WTC11 (cell line): ENCODE results near the gene MPZL3. TPM values are rescaled to one million over a fixed set of nuclear protein-coding genes. Genes with fewer than 3 reads are reported as not detected.

Experiments
- ATAC-seq: fragments of 200-7000 bp; cut with Tn5 transposase; 2 replicates; pipeline ENCODE4 v1.10.0; 2021; ENCODE audit warnings: mild to moderate bottlenecking, moderate library complexity
- CTCF ChIA-PET: fragments of 300-600 bp; sonication (Branson Sonifier 250); formaldehyde crosslinking; loops from one replicate; lab custom pipeline; 2021; ENCODE audit warnings: antibody characterized with exemption; lab: Charles Lee
- POLR2A ChIA-PET: fragments of 350-600 bp; sonication (Branson Sonifier 250); formaldehyde crosslinking; loops from one replicate; lab custom pipeline; 2021; ENCODE audit warnings: antibody characterized with exemption; lab: Charles Lee
- DNase-seq: peaks from one replicate; pipeline ENCODE4 v3.0.0; 2021; ENCODE audit warnings: low spot score
- H3K27ac Mint-ChIP-seq: 2 replicates; pipeline ENCODE4 v1.8.0; 2021; ENCODE audit warnings: mixed read lengths
- H3K27me3 Mint-ChIP-seq: 2 replicates; pipeline ENCODE4 v1.8.0; 2021; ENCODE audit warnings: low read depth, mild to moderate bottlenecking, moderate library complexity, mixed read lengths
- H3K36me3 Mint-ChIP-seq: 2 replicates; pipeline ENCODE4 v1.8.0; 2021; ENCODE audit warnings: mixed read lengths
- H3K4me1 Mint-ChIP-seq: 2 replicates; pipeline ENCODE4 v1.8.0; 2022; ENCODE audit warnings: mixed read lengths
- H3K4me3 Mint-ChIP-seq: 2 replicates; pipeline ENCODE4 v1.8.0; 2021; ENCODE audit warnings: mild to moderate bottlenecking, moderate library complexity, mixed read lengths
- H3K9me3 Mint-ChIP-seq: 2 replicates; pipeline ENCODE4 v1.8.0; 2021; ENCODE audit warnings: mixed read lengths
- CTCF ChIP-seq: fragments of 200-600 bp; IDR thresholded peaks from 2 replicates; pipeline ENCODE4 v1.8.0; 2022; ENCODE audit warnings: antibody characterized with exemption
- E2F1 ChIP-seq: sonication (generic); formaldehyde crosslinking; IDR thresholded peaks from 2 replicates; pipeline ENCODE4 v1.8.0; 2022; ENCODE audit warnings: mild to moderate bottlenecking, missing genetic modification reagents
- EMX1 ChIP-seq: fragments of 250-450 bp; sonication (Bioruptor Pico); IDR thresholded peaks from 2 replicates; pipeline ENCODE4 v1.8.0; 2021; ENCODE audit warnings: mild to moderate bottlenecking
- ESRRA ChIP-seq: sonication (generic); formaldehyde crosslinking; IDR thresholded peaks from 2 replicates; pipeline ENCODE4 v1.8.1; 2022; ENCODE audit warnings: mild to moderate bottlenecking, missing genetic modification reagents, borderline replicate concordance
- GABPB1 ChIP-seq: sonication (generic); formaldehyde crosslinking; IDR thresholded peaks from 2 replicates; pipeline ENCODE4 v1.8.1; 2023; ENCODE audit warnings: mild to moderate bottlenecking, missing genetic modification reagents
- HMGXB4 ChIP-seq: sonication (generic); formaldehyde crosslinking; IDR thresholded peaks from 2 replicates; pipeline ENCODE4 v1.8.1; 2023; ENCODE audit warnings: mild to moderate bottlenecking, moderate library complexity, missing genetic modification reagents
- NFATC4 ChIP-seq: fragments of 250-450 bp; sonication (Bioruptor Pico); IDR thresholded peaks from 2 replicates; pipeline ENCODE4 v1.9.0; 2021; ENCODE audit warnings: mild to moderate bottlenecking
- OVOL2 ChIP-seq: fragments of 250-450 bp; sonication (Bioruptor Pico); IDR thresholded peaks from 2 replicates; pipeline ENCODE4 v1.9.0; 2021; ENCODE audit warnings: mild to moderate bottlenecking, borderline replicate concordance
- PREB ChIP-seq: sonication (generic); formaldehyde crosslinking; IDR thresholded peaks from 2 replicates; pipeline ENCODE4 v1.8.1; 2022; ENCODE audit warnings: mild to moderate bottlenecking, missing genetic modification reagents, moderate library complexity, borderline replicate concordance
- RORB ChIP-seq: fragments of 250-450 bp; sonication (Bioruptor Pico); IDR thresholded peaks from 2 replicates; pipeline ENCODE4 v1.9.0; 2021; ENCODE audit warnings: mild to moderate bottlenecking
- SMAD4 ChIP-seq: sonication (generic); formaldehyde crosslinking; IDR thresholded peaks from 2 replicates; pipeline ENCODE4 v1.8.0; 2022; ENCODE audit warnings: mild to moderate bottlenecking, missing genetic modification reagents
- SOX15 ChIP-seq: fragments of 250-450 bp; sonication (Bioruptor Pico); IDR thresholded peaks from 2 replicates; pipeline ENCODE4 v1.9.0; 2021; ENCODE audit warnings: mild to moderate bottlenecking
- STAT6 ChIP-seq: sonication (generic); formaldehyde crosslinking; conservative IDR thresholded peaks from 2 replicates; pipeline ENCODE4 v1.8.1; 2023; ENCODE audit warnings: mild to moderate bottlenecking, low read depth, missing genetic modification reagents, moderate library complexity
- TEAD4 ChIP-seq: sonication (generic); formaldehyde crosslinking; IDR thresholded peaks from 2 replicates; pipeline ENCODE4 v1.8.0; 2022; ENCODE audit warnings: mild to moderate bottlenecking, missing genetic modification reagents
- TP53 ChIP-seq: sonication (generic); formaldehyde crosslinking; IDR thresholded peaks from 2 replicates; pipeline ENCODE4 v1.8.1; 2023; ENCODE audit warnings: mild to moderate bottlenecking, missing genetic modification reagents
- ZNF219 ChIP-seq: sonication (generic); formaldehyde crosslinking; IDR thresholded peaks from 2 replicates; pipeline ENCODE4 v1.8.0; 2023; ENCODE audit warnings: missing genetic modification reagents, mild to moderate bottlenecking, borderline replicate concordance
- ZNF317 ChIP-seq: sonication (generic); formaldehyde crosslinking; IDR thresholded peaks from 2 replicates; pipeline ENCODE4 v1.8.1; 2023; ENCODE audit warnings: low read depth, mild to moderate bottlenecking, moderate library complexity, missing genetic modification reagents, borderline replicate concordance
- ZNF425 ChIP-seq: fragments of 250-450 bp; sonication (Bioruptor Pico); conservative IDR thresholded peaks from 2 replicates; pipeline ENCODE4 v1.9.0; 2021; ENCODE audit warnings: mild to moderate bottlenecking
- total RNA-seq: library from RNA; stranded (reverse); gene quantifications from 3 replicates; pipeline ENCODE4 v1.2.3, GENCODE V29; 2021

The MPZL3 gene
- total RNA-seq, 1 experiment from 2014 or later: 2.1 TPM

GRCh38 chr11:118215262-118215661 lies 36.9 kb downstream of the MPZL3 start:
- Mint-ChIP-seq H3K27ac (no peak overlapping the region), H3K4me1 (peaks cover 47% of the 10 kb centered on the region), H3K27me3 (peaks cover 5% of the 10 kb centered on the region), H3K36me3 (no peaks in the 10 kb centered on the region), H3K9me3 (peaks cover 4% of the 10 kb centered on the region), H3K4me3 (no peak overlapping the region)
- ChIA-PET POLR2A (no interaction called here), CTCF (interaction anchor here (1.4 to 5.8 kb wide), 2 partner anchors 17 to 80 kb away, joined by 5 to 44 read pairs; no protein-coding TSS in a partner anchor)
- no peak for TF ChIP-seq CTCF
- no peak for TF ChIP-seq ZNF425 (CRISPR knock-in tag)
- no peak for TF ChIP-seq ZNF317 (CRISPR knock-in tag)
- no peak for TF ChIP-seq RORB (CRISPR knock-in tag)
- TF ChIP-seq NFATC4 (CRISPR knock-in tag): no peak
- DNase-seq (no peak), ATAC-seq (no peak)

- H3K9me3 Mint-ChIP-seq: peaks cover 4% of the 10 kb centered on the region; the same call in 1 of the 2 replicates
- no peaks in the 10 kb centered on the region for H3K36me3 Mint-ChIP-seq
- TF ChIP-seq SMAD4 (CRISPR knock-in tag): no peak
- TF ChIP-seq ESRRA: no peak
- TF ChIP-seq OVOL2 (CRISPR knock-in tag): no peak
- TF ChIP-seq GABPB1 (CRISPR knock-in tag): no peak
- no peak for TF ChIP-seq EMX1
- no peak for TF ChIP-seq ZNF219 (CRISPR knock-in tag)
- TF ChIP-seq HMGXB4 (CRISPR knock-in tag): no peak
- no peak for TF ChIP-seq PREB (CRISPR knock-in tag)
- POLR2A ChIA-PET: no interaction called here
- H3K27me3 Mint-ChIP-seq: peaks cover 3% of the 10 kb centered on the region
- CTCF ChIA-PET: interaction anchor here (0.9 to 5.8 kb wide), 3 partner anchors 16 to 81 kb away, joined by 3 to 44 read pairs (median 5); no protein-coding TSS in a partner anchor
- H3K4me1 Mint-ChIP-seq: peaks cover 48% of the 10 kb centered on the region
- H3K4me3 Mint-ChIP-seq: no peak overlapping the region
- DNase-seq (no peak), ATAC-seq (no peak)
- 0 out of 2 replicates have a peak overlapping the region, but pooled peaks have one; percentile 28 for H3K27ac Mint-ChIP-seq
Observed at GRCh38 chr11:118214210-118214914, 37.8 kb downstream of the MPZL3 start.

GRCh38 chr11:118213781-118214180 lies 38.4 kb downstream of the MPZL3 start:
- DNase-seq (no peak), ATAC-seq (no peak)
- ChIA-PET CTCF (interaction anchor here (0.9 to 5.8 kb wide), 3 partner anchors 15 to 82 kb away, joined by 3 to 44 read pairs (median 5); no protein-coding TSS in a partner anchor), POLR2A (interaction anchor here (0.5 kb wide), 1 partner anchor 949 kb away, joined by 7 read pairs; no protein-coding TSS in a partner anchor)
- H3K27me3 Mint-ChIP-seq: peaks cover 9% of the 10 kb centered on the region
- no peak overlapping the region for H3K27ac Mint-ChIP-seq
- H3K9me3 Mint-ChIP-seq: peaks cover under 1% of the 10 kb centered on the region; the same call in 1 of the 2 replicates
- H3K4me1 Mint-ChIP-seq: peaks cover 48% of the 10 kb centered on the region
- H3K36me3 Mint-ChIP-seq: no peaks in the 10 kb centered on the region
- no peak overlapping the region for H3K4me3 Mint-ChIP-seq
- no peak for TF ChIP-seq STAT6 (CRISPR knock-in tag)
- no peak for TF ChIP-seq TEAD4 (CRISPR knock-in tag)
- no peak for TF ChIP-seq SOX15 (CRISPR knock-in tag)
- TF ChIP-seq TP53 (CRISPR knock-in tag): no peak
- TF ChIP-seq E2F1 (CRISPR knock-in tag): no peak
